Left ventricle myocardium inferior (tissue), 1 donor: ENCODE data around the gene SORCS1. TPM values are rescaled to one million over a fixed set of nuclear protein-coding genes. Genes with fewer than 3 reads are reported as not detected.

ENCODE experiments used
- DNase-seq: peaks from one replicate; pipeline ENCODE4 v3.0.0-alpha.2; 2020
- H3K27ac ChIP-seq: fragments of 200-600 bp; replicated peaks from 2 replicates; pipeline ENCODE4 v1.8.0; 2021
- H3K27me3 ChIP-seq: fragments of 200-600 bp; 2 replicates; pipeline ENCODE4 v1.8.0; 2021; ENCODE audit warnings: low read depth
- H3K36me3 ChIP-seq: fragments of 200-600 bp; 2 replicates; pipeline ENCODE4 v1.8.0; 2021
- H3K4me1 ChIP-seq: fragments of 200-600 bp; 2 replicates; pipeline ENCODE4 v1.8.0; 2021
- H3K4me3 ChIP-seq: fragments of 200-600 bp; 2 replicates; pipeline ENCODE4 v1.8.0; 2021; ENCODE audit warnings: mild to moderate bottlenecking, moderate library complexity
- H3K9me3 ChIP-seq: fragments of 200-600 bp; replicated peaks from 2 replicates; pipeline ENCODE4 v1.8.0; 2021
- intact Hi-C: fragments of 100-400 bp; cut with micrococcal nuclease; formaldehyde crosslinking; loops from one replicate; pipeline ENCODE4 v1.11.0; 2022
- total RNA-seq: library from RNA; stranded (reverse); fragmentation: NEBNext Ultra II Directional; extraction: Animal tissue kit (Norgen Biotek cat#: 25700); gene quantifications from one replicate; pipeline ENCODE4 v1.2.1, GENCODE V29; 2021
- TF ChIP-seq, protein P1 (sequence below): fragments of 200-600 bp; IDR thresholded peaks from 2 replicates; pipeline ENCODE4 v1.8.0; 2021; ENCODE audit warnings: antibody characterized with exemption, mild to moderate bottlenecking, borderline replicate concordance
- donor health status: DM: no; HTN: yes; CAD: no; lungs with severe emphysema.

SORCS1 gene
- total RNA-seq, 1 donor from 2014 or later: 2.9 TPM

GRCh38 chr10:106996510-106996909 lies 168.0 kb downstream of the SORCS1 start:
- H3K27ac ChIP-seq: no peak overlapping the region
- no peaks in the 10 kb centered on the region for H3K4me1 ChIP-seq
- no peaks in the 10 kb centered on the region for H3K36me3 ChIP-seq
- intact Hi-C loops: no loop called here
- no peaks in the 10 kb centered on the region for H3K27me3 ChIP-seq
- DNase-seq: no peak
- TF ChIP-seq, protein P1, sequence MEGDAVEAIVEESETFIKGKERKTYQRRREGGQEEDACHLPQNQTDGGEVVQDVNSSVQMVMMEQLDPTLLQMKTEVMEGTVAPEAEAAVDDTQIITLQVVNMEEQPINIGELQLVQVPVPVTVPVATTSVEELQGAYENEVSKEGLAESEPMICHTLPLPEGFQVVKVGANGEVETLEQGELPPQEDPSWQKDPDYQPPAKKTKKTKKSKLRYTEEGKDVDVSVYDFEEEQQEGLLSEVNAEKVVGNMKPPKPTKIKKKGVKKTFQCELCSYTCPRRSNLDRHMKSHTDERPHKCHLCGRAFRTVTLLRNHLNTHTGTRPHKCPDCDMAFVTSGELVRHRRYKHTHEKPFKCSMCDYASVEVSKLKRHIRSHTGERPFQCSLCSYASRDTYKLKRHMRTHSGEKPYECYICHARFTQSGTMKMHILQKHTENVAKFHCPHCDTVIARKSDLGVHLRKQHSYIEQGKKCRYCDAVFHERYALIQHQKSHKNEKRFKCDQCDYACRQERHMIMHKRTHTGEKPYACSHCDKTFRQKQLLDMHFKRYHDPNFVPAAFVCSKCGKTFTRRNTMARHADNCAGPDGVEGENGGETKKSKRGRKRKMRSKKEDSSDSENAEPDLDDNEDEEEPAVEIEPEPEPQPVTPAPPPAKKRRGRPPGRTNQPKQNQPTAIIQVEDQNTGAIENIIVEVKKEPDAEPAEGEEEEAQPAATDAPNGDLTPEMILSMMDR: no peak
- H3K4me3 ChIP-seq: no peak overlapping the region
- H3K9me3 ChIP-seq: no peaks in the 10 kb centered on the region

GRCh38 chr10:106992055-106992454 lies 172.5 kb downstream of the SORCS1 start:
- no peaks in the 10 kb centered on the region for H3K27me3 ChIP-seq
- intact Hi-C loops: no loop called here
- TF ChIP-seq, protein P1: no peak
- DNase-seq: no peak
- no peak overlapping the region for H3K27ac ChIP-seq
- H3K4me3 ChIP-seq: no peak overlapping the region
- H3K36me3 ChIP-seq: no peaks in the 10 kb centered on the region
- no peaks in the 10 kb centered on the region for H3K4me1 ChIP-seq
- no peaks in the 10 kb centered on the region for H3K9me3 ChIP-seq

DNA sequence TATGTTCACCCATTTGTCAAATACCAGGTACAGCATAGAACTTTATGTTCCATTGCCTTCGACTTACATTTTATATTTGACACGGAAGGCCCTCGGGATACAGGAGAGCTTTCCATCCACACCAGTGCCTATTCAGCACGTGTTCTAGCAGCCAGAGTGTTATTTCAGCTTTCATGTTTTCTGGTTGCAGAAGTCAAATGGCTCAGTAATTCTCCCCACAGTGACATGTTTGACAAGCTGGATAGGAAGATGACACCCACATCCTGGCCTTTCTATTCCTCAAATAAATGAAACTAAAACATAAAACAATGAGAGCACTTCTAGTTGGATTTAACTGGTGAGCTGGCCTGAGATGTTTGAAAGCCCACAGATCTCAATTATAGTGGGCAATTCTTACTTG lies 173.4 kb downstream of the SORCS1 start:
- Histone ChIP-seq H3K4me1 (no peaks in the 10 kb centered on the region), H3K27ac (no peak overlapping the region), H3K27me3 (peaks cover 1% of the 10 kb centered on the region), H3K9me3 (no peaks in the 10 kb centered on the region), H3K4me3 (no peak overlapping the region), H3K36me3 (no peaks in the 10 kb centered on the region)
- TF ChIP-seq, protein P1: no peak
- no peak for DNase-seq
- intact Hi-C loops: no loop called here

GRCh38 chr10:106987362-106987761 lies 177.1 kb downstream of the SORCS1 start:
- TF ChIP-seq, protein P1: no peak
- intact Hi-C loops: no loop called here
- H3K27ac ChIP-seq: no peak overlapping the region

GRCh38 chr10:106982268-106982667 lies 182.2 kb downstream of the SORCS1 start:
- intact Hi-C loops: no loop called here
- Histone ChIP-seq H3K36me3 (no peaks in the 10 kb centered on the region), H3K9me3 (no peaks in the 10 kb centered on the region), H3K4me1 (no peaks in the 10 kb centered on the region), H3K27me3 (peaks cover 14% of the 10 kb centered on the region), H3K4me3 (no peak overlapping the region), H3K27ac (no peak overlapping the region)
- TF ChIP-seq, protein P1: no peak
- no peak for DNase-seq

More at GRCh38 chr10:106987362-106987761, 177.1 kb downstream of the SORCS1 start:
- Histone ChIP-seq H3K9me3 (no peaks in the 10 kb centered on the region), H3K36me3 (no peaks in the 10 kb centered on the region), H3K4me1 (no peaks in the 10 kb centered on the region), H3K27me3 (peaks cover 14% of the 10 kb centered on the region), H3K4me3 (no peak overlapping the region)
- no peak for DNase-seq
